NOMO-1 treated with dmso at 0.1 percent for 144 hours (cell line): ENCODE data around the gene TRMT1.

ENCODE experiments used
- DNase-seq: peaks from one replicate; lab custom pipeline; 2025; ENCODE audit not compliant: unreplicated experiment; lab: John Stamatoyannopoulos, UW

Gene TRMT1

DNA sequence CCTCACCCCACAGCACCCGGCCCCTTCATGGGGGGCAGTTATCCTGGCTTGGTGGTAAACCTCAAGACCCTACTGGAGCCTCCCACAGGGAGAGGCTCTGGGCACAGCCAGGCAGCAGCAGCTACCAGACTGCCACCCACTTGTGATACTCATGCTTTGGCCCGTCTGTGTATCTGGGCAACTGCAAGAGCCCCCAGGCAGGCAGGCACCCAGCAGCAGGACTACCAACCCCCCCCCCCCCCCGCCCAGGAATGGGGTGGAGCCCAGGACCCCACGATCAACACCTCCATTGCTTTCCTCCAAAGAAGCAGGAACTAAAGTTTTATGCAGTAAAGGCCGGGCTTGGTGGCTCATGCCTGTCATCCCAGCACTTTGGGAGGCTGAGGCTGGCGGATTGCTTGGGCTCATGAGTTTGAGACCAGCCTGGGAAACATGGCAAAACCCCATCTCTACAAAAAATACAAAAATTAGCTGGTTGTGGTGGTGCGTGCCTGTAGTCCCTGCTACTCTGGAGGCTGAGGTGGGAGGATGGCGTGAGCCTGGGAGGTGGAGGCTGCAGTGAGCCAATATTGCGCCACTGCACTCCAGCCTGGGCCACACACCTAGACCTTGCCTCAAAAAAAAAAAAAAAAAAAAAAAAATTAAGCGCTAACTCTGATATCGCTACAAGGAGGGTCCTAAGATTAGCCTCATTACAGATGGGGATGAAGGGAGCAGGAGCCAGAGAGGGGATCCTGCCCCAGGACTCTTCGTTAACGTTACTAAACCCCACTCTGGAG is 12.8 kb downstream of the TRMT1 start:
- no peak for DNase-seq

GRCh38 chr19:13102666-13103580 is 13.6 kb downstream of the TRMT1 start, which contains the start of gene LYL1:
Gene LYL1 (minus strand): TSS chr19:13102858. CDS start chr19:13101171, 1,687 bp downstream.
- DNase-seq, result peak; percentile 96

DNA sequence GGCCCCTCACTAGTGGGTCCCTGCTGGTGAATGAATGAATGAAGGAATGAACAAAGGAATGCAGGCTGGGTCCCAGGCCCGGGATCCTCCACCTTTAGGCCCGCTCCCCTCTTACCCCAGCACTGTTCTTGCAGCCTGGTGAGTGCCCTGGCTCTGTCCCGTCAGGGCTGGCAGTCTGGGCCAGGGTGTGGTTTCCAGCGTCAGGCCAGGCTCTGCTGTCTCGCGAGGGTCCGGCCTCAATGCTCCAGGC is 14.2 kb downstream of the TRMT1 start:
- DNase-seq, result no peak

- no peak for DNase-seq
Measured at GRCh38 chr19:13101590-13102415, 14.7 kb downstream of the TRMT1 start.

DNA sequence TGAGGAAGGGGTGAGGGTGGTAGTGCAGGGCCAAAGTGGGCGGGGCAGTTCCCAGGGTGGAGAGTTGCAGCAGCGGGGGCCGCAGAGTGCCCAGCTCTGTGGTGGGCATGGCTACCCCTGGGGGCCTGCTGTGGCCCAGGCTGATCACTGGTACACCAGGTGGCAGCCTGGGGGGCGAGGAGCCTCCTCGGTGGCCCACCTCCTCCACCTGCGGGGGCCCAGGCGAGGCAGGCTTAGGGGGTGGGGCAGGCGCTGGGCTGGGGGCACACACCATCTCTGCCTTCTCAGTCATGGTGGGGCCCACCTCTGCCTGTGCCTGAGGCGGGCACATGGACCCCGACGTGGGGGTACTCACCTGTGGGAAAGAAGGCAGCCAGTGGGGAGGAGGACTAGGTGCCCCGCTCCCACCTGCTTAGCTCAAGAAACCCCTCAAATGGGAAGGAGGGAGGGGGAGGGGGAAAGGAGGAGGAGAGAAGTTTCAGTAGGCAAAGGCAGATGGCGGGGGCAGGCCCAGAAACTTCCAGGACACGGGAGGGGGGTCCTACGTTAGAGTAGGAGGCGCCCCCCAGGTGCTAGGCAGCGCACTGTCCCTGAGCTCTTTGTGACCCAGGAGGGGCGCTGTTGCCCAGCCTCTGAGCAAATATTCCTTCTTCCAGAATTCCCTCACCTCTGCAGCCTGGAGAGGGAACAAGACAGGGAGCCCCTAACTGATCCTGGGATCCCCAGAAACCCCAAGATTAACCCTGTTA is 15.5 kb downstream of the TRMT1 start:
- DNase-seq, result no peak

- no peak for DNase-seq
Measured at GRCh38 chr19:13100031-13100588, 16.4 kb downstream of the TRMT1 start.

- peak; percentile 94 for DNase-seq
Measured at GRCh38 chr19:13099073-13099999, 17.2 kb downstream of the TRMT1 start.

- peak; percentile 79 for DNase-seq
Measured at GRCh38 chr19:13098277-13099072, 18.1 kb downstream of the TRMT1 start.

GRCh38 chr19:13097463-13098258 is 18.9 kb downstream of the TRMT1 start:
- DNase-seq, result no peak

GRCh38 chr19:13097033-13097462 is 19.5 kb downstream of the TRMT1 start:
- no peak for DNase-seq

DNA sequence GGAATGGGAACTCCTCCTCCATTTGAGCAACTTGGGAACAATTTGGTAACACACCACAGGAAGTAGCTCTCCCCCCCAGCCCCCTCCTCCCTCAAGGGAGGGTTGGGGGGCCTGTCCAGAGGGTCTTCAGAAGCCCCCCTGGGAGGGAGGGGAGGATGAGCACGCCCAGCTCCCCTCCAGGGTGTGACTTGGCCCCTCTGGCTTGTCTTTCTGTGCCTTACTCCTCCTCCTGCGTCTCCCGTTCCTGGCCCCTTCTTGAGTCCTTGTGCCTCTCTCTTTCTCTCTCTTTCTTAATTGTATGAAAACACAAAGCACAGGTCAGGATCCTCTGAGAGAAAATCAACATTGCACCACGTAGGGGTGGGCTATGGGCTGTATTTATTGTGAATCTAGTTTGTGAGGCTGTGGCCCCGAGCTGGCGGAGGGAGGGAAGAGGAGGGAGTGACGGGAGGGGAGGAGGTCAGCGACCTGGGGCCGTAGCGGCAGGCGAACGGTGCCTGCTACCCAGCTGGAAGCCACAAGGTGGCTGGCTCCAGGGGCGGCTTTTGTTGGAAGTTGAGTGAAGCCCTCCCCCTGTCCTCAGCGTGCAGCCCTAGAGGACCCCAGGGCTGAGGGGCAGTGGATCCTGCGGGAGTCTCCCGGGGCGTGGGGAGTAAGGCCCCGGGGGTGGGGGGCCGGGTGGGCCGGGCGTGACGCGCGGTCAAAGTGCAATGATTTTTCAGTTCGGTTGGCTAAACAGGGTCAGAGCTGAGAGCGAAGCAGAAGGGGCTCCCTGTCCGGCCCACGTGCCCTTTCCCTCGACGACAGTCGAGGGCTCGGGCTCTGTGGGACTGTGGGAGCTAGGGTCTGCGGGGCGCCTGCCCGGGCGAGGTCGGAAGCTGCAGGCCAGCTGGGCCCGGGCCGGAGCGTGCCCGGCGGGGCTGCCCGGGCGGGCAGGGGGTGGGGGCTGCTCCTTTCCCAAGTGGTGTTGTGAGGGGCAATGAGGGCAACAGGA is 20.3 kb downstream of the TRMT1 start:
- DNase-seq, result peak; percentile 73

- no peak for DNase-seq
Measured at GRCh38 chr19:13095393-13095784, 21.2 kb downstream of the TRMT1 start.

DNA sequence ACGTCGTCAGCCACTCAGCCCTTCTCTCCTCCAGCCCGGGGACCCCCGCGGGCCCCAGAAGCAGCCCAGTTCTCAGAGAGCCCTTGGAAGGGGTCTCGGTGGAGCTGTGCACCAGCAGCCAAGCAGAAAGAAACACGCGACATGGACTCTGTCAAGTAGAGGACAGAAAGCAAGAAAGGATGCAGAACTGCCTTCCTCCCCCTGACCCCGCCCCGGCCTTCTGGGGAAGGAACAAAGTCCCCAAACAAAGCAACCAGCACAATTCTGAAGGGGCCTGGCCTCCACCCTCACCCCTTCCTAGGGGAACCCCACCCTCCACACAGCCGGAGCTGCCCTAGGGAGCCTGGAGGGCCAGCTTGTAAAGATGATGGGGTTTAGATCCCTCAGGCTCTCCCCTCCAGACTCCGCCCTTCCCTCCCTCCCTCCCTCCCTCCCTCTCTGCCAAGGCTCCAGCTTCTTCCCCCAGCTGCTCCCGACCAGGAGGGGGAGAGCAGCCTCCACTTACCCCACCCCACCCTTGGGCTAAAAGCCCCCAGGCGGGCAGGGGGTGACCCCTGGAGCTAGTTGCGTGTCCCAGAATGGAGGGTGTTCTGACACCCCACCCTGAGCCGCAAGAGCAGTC is 21.7 kb downstream of the TRMT1 start:
- no peak for DNase-seq

- no peak for DNase-seq
Measured at GRCh38 chr19:13094106-13094504, 22.4 kb downstream of the TRMT1 start.

GRCh38 chr19:13093407-13094105 is 23.0 kb downstream of the TRMT1 start:
- peak; percentile 70 for DNase-seq
